Glutamatergic neuron (in vitro differentiated cells): ENCODE measurements around the gene SLC66A2. TPM values are rescaled to one million over a fixed set of nuclear protein-coding genes. Genes with fewer than 3 reads are reported as not detected.

Experiments used
- DNase-seq: peaks from one replicate; pipeline ENCODE4 v3.0.0; 2022
- H3K27ac Mint-ChIP-seq: one replicate; pipeline ENCODE4 v1.8.0; 2020; ENCODE audit warnings: mild to moderate bottlenecking, mixed read lengths, inconsistent platforms; ENCODE audit not compliant: unreplicated experiment
- H3K27me3 Mint-ChIP-seq: one replicate; pipeline ENCODE4 v1.8.0; 2020; ENCODE audit warnings: mild to moderate bottlenecking, moderate library complexity, mixed read lengths, inconsistent platforms; ENCODE audit not compliant: unreplicated experiment
- H3K36me3 Mint-ChIP-seq: one replicate; pipeline ENCODE4 v1.8.0; 2020; ENCODE audit warnings: mild to moderate bottlenecking, mixed read lengths, inconsistent platforms; ENCODE audit not compliant: unreplicated experiment
- H3K4me1 Mint-ChIP-seq: one replicate; pipeline ENCODE4 v1.8.0; 2020; ENCODE audit warnings: mild to moderate bottlenecking, low read depth, mixed read lengths, inconsistent platforms; ENCODE audit not compliant: unreplicated experiment
- H3K4me3 Mint-ChIP-seq: one replicate; pipeline ENCODE4 v1.8.0; 2020; ENCODE audit warnings: mild to moderate bottlenecking, mixed read lengths, inconsistent platforms; ENCODE audit not compliant: unreplicated experiment
- H3K9me3 Mint-ChIP-seq: one replicate; pipeline ENCODE4 v1.8.0; 2020; ENCODE audit warnings: mild to moderate bottlenecking, moderate library complexity, mixed read lengths, inconsistent platforms; ENCODE audit not compliant: unreplicated experiment
- total RNA-seq: library from RNA; stranded (reverse); fragmentation: NEBNext Ultra II Directional; extraction: Animal tissue kit (Norgen Biotek cat#: 25700); gene quantifications from one replicate; pipeline ENCODE4 v1.2.1, GENCODE V29; 2021; ENCODE audit not compliant: unreplicated experiment
- TF ChIP-seq, protein P1 (sequence below): fragments of 200-600 bp; sonication (generic); IDR thresholded peaks from one replicate; pipeline ENCODE4 v1.5.0; 2021; ENCODE audit not compliant: partially characterized antibody, unreplicated experiment

Gene SLC66A2
- total RNA-seq, 1 donor from 2014 or later, result 56.6 TPM

DNA sequence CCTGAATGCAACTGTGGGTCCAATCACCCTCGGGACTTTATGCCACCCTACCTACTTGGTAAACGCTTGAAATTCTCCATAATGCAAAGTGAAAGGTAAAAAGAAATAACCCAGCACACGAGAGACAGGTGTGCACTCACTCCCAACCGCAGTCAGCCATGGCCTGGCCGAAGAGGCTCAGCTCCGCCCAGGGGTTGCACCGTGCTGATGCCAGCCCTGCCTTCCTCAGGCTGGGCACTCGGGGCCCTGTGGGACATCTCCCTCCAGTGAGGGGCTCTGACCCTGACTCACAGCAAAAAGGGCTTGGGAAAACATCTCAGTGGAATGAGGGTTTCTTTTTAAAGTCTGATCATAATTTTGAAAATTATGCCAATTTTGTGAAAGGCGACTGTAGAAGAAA is 13.3 kb downstream of the SLC66A2 start:
- Mint-ChIP-seq H3K4me3 (no peak overlapping the region), H3K36me3 (peaks cover 21% of the 10 kb centered on the region), H3K9me3 (peaks cover 14% of the 10 kb centered on the region), H3K4me1 (peaks cover 23% of the 10 kb centered on the region), H3K27me3 (peaks cover 12% of the 10 kb centered on the region), H3K27ac (no peak overlapping the region)
- TF ChIP-seq, protein P1, sequence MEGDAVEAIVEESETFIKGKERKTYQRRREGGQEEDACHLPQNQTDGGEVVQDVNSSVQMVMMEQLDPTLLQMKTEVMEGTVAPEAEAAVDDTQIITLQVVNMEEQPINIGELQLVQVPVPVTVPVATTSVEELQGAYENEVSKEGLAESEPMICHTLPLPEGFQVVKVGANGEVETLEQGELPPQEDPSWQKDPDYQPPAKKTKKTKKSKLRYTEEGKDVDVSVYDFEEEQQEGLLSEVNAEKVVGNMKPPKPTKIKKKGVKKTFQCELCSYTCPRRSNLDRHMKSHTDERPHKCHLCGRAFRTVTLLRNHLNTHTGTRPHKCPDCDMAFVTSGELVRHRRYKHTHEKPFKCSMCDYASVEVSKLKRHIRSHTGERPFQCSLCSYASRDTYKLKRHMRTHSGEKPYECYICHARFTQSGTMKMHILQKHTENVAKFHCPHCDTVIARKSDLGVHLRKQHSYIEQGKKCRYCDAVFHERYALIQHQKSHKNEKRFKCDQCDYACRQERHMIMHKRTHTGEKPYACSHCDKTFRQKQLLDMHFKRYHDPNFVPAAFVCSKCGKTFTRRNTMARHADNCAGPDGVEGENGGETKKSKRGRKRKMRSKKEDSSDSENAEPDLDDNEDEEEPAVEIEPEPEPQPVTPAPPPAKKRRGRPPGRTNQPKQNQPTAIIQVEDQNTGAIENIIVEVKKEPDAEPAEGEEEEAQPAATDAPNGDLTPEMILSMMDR, result no peak
- peak; percentile 1 for DNase-seq

DNA sequence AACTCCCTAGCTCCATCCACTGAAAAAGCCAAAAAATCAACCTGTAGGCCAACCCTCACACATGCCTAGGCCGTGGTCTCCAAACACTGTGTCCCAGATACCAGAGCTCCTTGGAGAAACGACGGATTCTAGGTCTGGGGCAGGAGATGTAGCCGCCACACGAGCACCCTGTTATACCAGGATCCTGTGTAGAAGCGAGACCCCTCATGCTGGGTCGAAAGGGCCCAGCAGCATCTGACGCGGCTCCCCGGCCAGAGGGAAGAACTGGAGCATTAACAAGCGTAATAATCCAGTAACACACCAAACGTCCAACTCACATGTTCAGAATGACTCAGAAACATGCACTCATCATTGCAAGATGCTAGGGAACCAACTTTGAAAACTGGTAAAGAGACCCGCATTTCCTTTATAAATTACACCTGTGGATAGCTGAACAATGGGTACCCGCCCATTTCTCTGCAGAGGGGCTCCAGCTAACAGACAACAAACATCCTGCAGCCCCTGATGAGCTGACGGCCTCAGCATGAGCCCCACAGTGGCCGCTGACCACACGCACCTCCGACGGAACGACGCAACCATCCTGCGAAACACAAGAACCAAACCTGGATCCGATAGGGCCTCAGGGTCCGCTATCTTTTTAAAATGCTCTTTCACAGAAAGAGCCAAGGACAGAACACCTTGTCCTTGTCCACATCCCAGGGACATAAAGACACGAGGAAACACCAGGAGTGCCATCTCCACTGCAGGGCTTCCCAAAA is 14.2 kb downstream of the SLC66A2 start:
- no peak overlapping the region for H3K27ac Mint-ChIP-seq
- H3K27me3 Mint-ChIP-seq, result peaks cover 12% of the 10 kb centered on the region
- peaks cover 18% of the 10 kb centered on the region for H3K4me1 Mint-ChIP-seq
- H3K36me3 Mint-ChIP-seq, result peaks cover 30% of the 10 kb centered on the region
- peak; percentile 1 for DNase-seq
- H3K9me3 Mint-ChIP-seq, result peaks cover 18% of the 10 kb centered on the region
- H3K4me3 Mint-ChIP-seq, result no peak overlapping the region
- TF ChIP-seq, protein P1, result no peak

DNA sequence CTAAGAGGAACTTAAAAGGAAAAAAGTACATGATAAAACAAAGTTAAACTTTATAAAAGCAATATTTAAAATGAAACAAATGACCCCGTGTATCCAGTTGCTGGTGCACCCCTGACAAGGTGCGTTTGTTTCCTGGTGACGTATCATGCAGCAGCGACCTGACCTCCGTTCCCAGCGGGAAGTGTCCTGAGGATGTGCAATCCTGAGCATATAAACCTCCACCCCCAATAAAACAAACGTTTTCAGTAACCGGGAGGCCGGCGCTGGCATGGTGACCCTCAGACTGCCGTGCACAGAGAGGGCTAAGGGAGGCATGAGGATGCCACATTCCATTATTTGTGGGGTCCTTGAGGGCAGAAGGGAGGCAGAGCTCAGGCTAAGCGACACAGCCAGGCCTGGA is 14.8 kb downstream of the SLC66A2 start:
- H3K36me3 Mint-ChIP-seq, result peaks cover 34% of the 10 kb centered on the region
- TF ChIP-seq, protein P1, result no peak
- no peak overlapping the region for H3K27ac Mint-ChIP-seq
- DNase-seq, result peak; percentile 14
- H3K4me1 Mint-ChIP-seq, result peaks cover 15% of the 10 kb centered on the region
- no peak overlapping the region for H3K4me3 Mint-ChIP-seq
- peaks cover 16% of the 10 kb centered on the region for H3K9me3 Mint-ChIP-seq
- H3K27me3 Mint-ChIP-seq, result peaks cover 12% of the 10 kb centered on the region

DNA sequence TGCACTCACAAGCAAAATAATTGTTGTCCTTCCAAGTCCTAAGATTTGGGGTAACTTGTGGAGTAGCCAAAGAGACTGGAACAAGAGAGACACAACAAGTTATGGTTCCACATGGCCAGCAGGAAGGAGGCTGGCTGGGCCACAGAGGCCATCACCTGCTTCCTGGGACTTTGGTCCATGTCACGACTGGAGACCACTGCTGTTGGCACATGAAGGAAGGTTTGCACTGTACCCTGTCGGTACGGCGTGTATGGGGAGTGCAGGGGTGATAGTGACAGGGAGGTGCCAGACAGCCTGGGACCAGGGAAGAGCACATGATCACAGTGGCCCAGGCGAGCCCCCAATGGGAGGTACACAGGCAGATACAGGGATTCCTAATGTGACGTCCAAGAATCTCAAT is 15.5 kb downstream of the SLC66A2 start:
- TF ChIP-seq, protein P1, result no peak
- DNase-seq, result no peak
- H3K4me3 Mint-ChIP-seq, result no peak overlapping the region
- peaks cover 20% of the 10 kb centered on the region for H3K9me3 Mint-ChIP-seq
- H3K27me3 Mint-ChIP-seq, result peaks cover 15% of the 10 kb centered on the region
- H3K36me3 Mint-ChIP-seq, result peaks cover 40% of the 10 kb centered on the region
- H3K27ac Mint-ChIP-seq, result no peak overlapping the region
- H3K4me1 Mint-ChIP-seq, result peaks cover 15% of the 10 kb centered on the region

DNA sequence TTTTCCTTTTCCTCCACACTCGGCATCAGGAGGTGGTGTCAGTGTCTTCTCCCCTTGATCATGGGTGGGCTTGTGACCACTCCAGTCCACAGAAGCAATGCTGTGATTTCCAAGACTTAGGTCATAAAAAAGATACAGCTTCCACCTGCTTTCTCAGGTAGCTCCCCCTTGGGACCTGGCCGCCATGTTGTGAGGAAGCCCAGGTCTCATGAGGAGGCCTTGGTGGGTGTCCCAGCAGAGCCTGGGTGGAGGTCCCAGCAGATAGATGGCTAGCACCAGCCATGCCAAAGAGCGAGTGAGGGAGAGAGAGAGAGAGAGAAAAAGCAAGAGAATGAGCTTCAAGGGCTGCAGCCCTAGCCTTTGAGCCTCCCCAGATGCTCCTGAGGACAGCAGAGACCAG is 16.0 kb downstream of the SLC66A2 start:
- no peak overlapping the region for H3K27ac Mint-ChIP-seq
- peaks cover 42% of the 10 kb centered on the region for H3K36me3 Mint-ChIP-seq
- TF ChIP-seq, protein P1, result no peak
- peak; percentile 14 for DNase-seq
- H3K9me3 Mint-ChIP-seq, result peaks cover 19% of the 10 kb centered on the region
- peak overlapping the region; percentile 48 for H3K4me3 Mint-ChIP-seq
- H3K27me3 Mint-ChIP-seq, result peaks cover 15% of the 10 kb centered on the region
- H3K4me1 Mint-ChIP-seq, result peaks cover 15% of the 10 kb centered on the region
